HG03060 (cell line): ENCODE data around the gene ASB16.

Experiments
- ATAC-seq: cut with Tn5 transposase; IDR thresholded peaks from one replicate; pipeline ENCODE4 v1.9.1; 2021; ENCODE audit warnings: low read depth, moderate number of reproducible peaks; ENCODE audit not compliant: unreplicated experiment

Gene ASB16

GRCh38 chr17:44186307-44187130 lies 16.0 kb downstream of the ASB16 start, which contains the start of gene TMUB2:
Gene TMUB2, plus strand, starts transcription at chr17:44186972. Its CDS starts 737 bp downstream, at chr17:44187709.
- peak; percentile 85 for ATAC-seq

GRCh38 chr17:44187131-44187899 lies 16.8 kb downstream of the ASB16 start:
- peak; percentile 2 for ATAC-seq

GRCh38 chr17:44188576-44189403 lies 18.3 kb downstream of the ASB16 start:
- no peak for ATAC-seq

- ATAC-seq = no peak
Observed at GRCh38 chr17:44190481-44190880, 20.0 kb downstream of the ASB16 start.

GRCh38 chr17:44191369-44191768 lies 20.9 kb downstream of the ASB16 start:
- ATAC-seq = no peak

- no peak for ATAC-seq
Observed at GRCh38 chr17:44191941-44192496, 21.5 kb downstream of the ASB16 start.

GRCh38 chr17:44192750-44193149 lies 22.2 kb downstream of the ASB16 start:
- no peak for ATAC-seq

- ATAC-seq = no peak
Observed at GRCh38 chr17:44193326-44194084, 23.0 kb downstream of the ASB16 start.

- no peak for ATAC-seq
Observed at GRCh38 chr17:44197107-44197506, 26.6 kb downstream of the ASB16 start.

- no peak for ATAC-seq
Observed at GRCh38 chr17:44197980-44198720, 27.6 kb downstream of the ASB16 start.

GRCh38 chr17:44198721-44199552 lies 28.4 kb downstream of the ASB16 start:
- ATAC-seq = no peak

GRCh38 chr17:44199553-44200477 lies 29.3 kb downstream of the ASB16 start, which contains the start of gene ATXN7L3:
Gene ATXN7L3, minus strand, starts transcription at chr17:44199884. Its CDS starts 1,814 bp downstream, at chr17:44198070.
- peak; percentile 46 for ATAC-seq

GRCh38 chr17:44200478-44201155 lies 30.1 kb downstream of the ASB16 start:
- ATAC-seq = no peak

- no peak for ATAC-seq
Observed at GRCh38 chr17:44202756-44203155, 32.3 kb downstream of the ASB16 start.

GRCh38 chr17:44203731-44204440 lies 33.4 kb downstream of the ASB16 start:
- ATAC-seq = no peak

GRCh38 chr17:44204441-44204882 lies 34.0 kb downstream of the ASB16 start:
- ATAC-seq = no peak
